GM23338 (cell line): ENCODE measurements around the gene CDKAL1. TPM values are rescaled to one million over a fixed set of nuclear protein-coding genes. Genes with fewer than 3 reads are reported as not detected.
A peak's percentile ranks its signal among the peaks of the same experiment; 100 is the strongest.

Experiments used
- ATAC-seq: fragments of 200-7000 bp; cut with Tn5 transposase; 3 replicates; pipeline ENCODE4 v1.9.1; 2020
- DNase-seq: peaks from one replicate; pipeline ENCODE4 v3.0.0-alpha.2; 2015; ENCODE audit warnings: low spot score
- H2AFZ ChIP-seq: fragments of 200-600 bp; sonication (generic); 2 replicates; pipeline ENCODE4 v1.8.0; 2016; ENCODE audit warnings: antibody characterized with exemption, mild to moderate bottlenecking, moderate library complexity
- H3F3A ChIP-seq: fragments of 200-600 bp; sonication (generic); replicated peaks from 2 replicates; pipeline ENCODE4 v1.8.0; 2017; ENCODE audit warnings: antibody characterized with exemption, mixed run types, low read depth
- H3K27ac ChIP-seq: fragments of 200-600 bp; sonication (generic); 2 replicates; pipeline ENCODE4 v1.6.1; 2016; ENCODE audit warnings: low read depth
- H3K27me3 ChIP-seq: fragments of 200-600 bp; sonication (generic); 2 replicates; pipeline ENCODE4 v1.8.0; 2016; ENCODE audit warnings: mild to moderate bottlenecking, mixed run types, moderate library complexity; ENCODE audit not compliant: insufficient read depth
- H3K36me3 ChIP-seq: fragments of 200-600 bp; sonication (generic); 2 replicates; pipeline ENCODE4 v1.8.0; 2016; ENCODE audit warnings: mild to moderate bottlenecking; ENCODE audit not compliant: insufficient read depth
- H3K4me1 ChIP-seq: fragments of 200-600 bp; sonication (generic); 2 replicates; pipeline ENCODE4 v1.8.0; 2016; ENCODE audit warnings: mild to moderate bottlenecking, moderate library complexity; ENCODE audit not compliant: insufficient read depth
- H3K4me2 ChIP-seq: fragments of 200-600 bp; sonication (generic); 2 replicates; pipeline ENCODE4 v1.7.1; 2017; ENCODE audit warnings: mixed run types
- H3K4me3 ChIP-seq: fragments of 200-600 bp; sonication (generic); 2 replicates; pipeline ENCODE4 v1.6.1; 2016; ENCODE audit warnings: mixed run types
- H3K79me2 ChIP-seq: fragments of 200-600 bp; sonication (generic); replicated peaks from 2 replicates; pipeline ENCODE4 v1.8.0; 2017; ENCODE audit warnings: mild to moderate bottlenecking; ENCODE audit not compliant: insufficient read depth
- H3K9me2 ChIP-seq: fragments of 200-600 bp; sonication (generic); 2 replicates; pipeline ENCODE4 v1.8.0; 2017; ENCODE audit not compliant: insufficient read depth
- H4K20me1 ChIP-seq: fragments of 200-600 bp; sonication (generic); replicated peaks from 2 replicates; pipeline ENCODE4 v1.8.0; 2017; ENCODE audit warnings: mild to moderate bottlenecking; ENCODE audit not compliant: insufficient read depth
- H3K27ac Mint-ChIP-seq: 2 replicates; pipeline ENCODE4 v1.8.0; 2020; ENCODE audit warnings: inconsistent platforms, mild to moderate bottlenecking, moderate library complexity, mixed read lengths
- H3K27me3 Mint-ChIP-seq: 3 replicates; pipeline ENCODE4 v1.8.0; 2022; ENCODE audit warnings: low read depth, mild to moderate bottlenecking, moderate library complexity, mixed read lengths, inconsistent platforms; ENCODE audit not compliant: insufficient read depth, poor library complexity
- H3K36me3 Mint-ChIP-seq: 3 replicates; pipeline ENCODE4 v1.8.0; 2021; ENCODE audit warnings: low read depth, mild to moderate bottlenecking, inconsistent platforms, moderate library complexity, mixed read lengths
- H3K4me1 Mint-ChIP-seq: 3 replicates; pipeline ENCODE4 v1.8.0; 2020; ENCODE audit warnings: mild to moderate bottlenecking, inconsistent platforms, mixed read lengths
- H3K4me3 Mint-ChIP-seq: 3 replicates; pipeline ENCODE4 v1.8.0; 2021; ENCODE audit warnings: moderate library complexity, mild to moderate bottlenecking, inconsistent platforms, mixed read lengths
- H3K9me3 Mint-ChIP-seq: 3 replicates; pipeline ENCODE4 v1.8.0; 2020; ENCODE audit warnings: moderate library complexity, mild to moderate bottlenecking, inconsistent platforms, mixed read lengths
- CREB1 ChIP-seq: fragments of 250-450 bp; sonication (Bioruptor Pico); IDR thresholded peaks from 2 replicates; pipeline ENCODE4 v1.5.0; 2020; ENCODE audit warnings: low read depth, mild to moderate bottlenecking, moderate library complexity
- EZH2phosphoT487 ChIP-seq: fragments of 200-600 bp; sonication (generic); IDR thresholded peaks from one replicate; pipeline ENCODE4 v1.8.1; 2018; ENCODE audit warnings: antibody characterized with exemption; ENCODE audit not compliant: unreplicated experiment
- JUNB ChIP-seq: IDR thresholded peaks from one replicate; pipeline ENCODE4 v1.6.1; 2016; ENCODE audit warnings: antibody characterized with exemption; ENCODE audit not compliant: unreplicated experiment
- NANOG ChIP-seq: IDR thresholded peaks from 2 replicates; pipeline ENCODE4 v1.6.1; 2016; ENCODE audit warnings: antibody characterized with exemption, borderline replicate concordance
- REST ChIP-seq: IDR thresholded peaks from one replicate; pipeline ENCODE4 v1.6.1; 2018; ENCODE audit warnings: antibody characterized with exemption; ENCODE audit not compliant: unreplicated experiment
- STAT1 ChIP-seq: IDR thresholded peaks from one replicate; pipeline ENCODE4 v1.6.1; 2016; ENCODE audit warnings: antibody characterized with exemption; ENCODE audit not compliant: unreplicated experiment
- ZNF114 ChIP-seq: fragments of 250-450 bp; sonication (Bioruptor Pico); IDR thresholded peaks from 2 replicates; pipeline ENCODE4 v1.5.0; 2020; ENCODE audit warnings: mild to moderate bottlenecking, moderate library complexity
- ZNF331 ChIP-seq: fragments of 250-450 bp; sonication (Bioruptor Pico); IDR thresholded peaks from 2 replicates; pipeline ENCODE4 v1.5.0; 2020; ENCODE audit warnings: low read depth, mild to moderate bottlenecking, moderate library complexity
- polyA plus RNA-seq: library from polyadenylated mRNA; unstranded; fragments of >200 nt; fragmentation: Nextera tagmentation; extraction: Ambion mirVana; gene quantifications from 2 replicates; pipeline ENCODE4 v1.2.1, GENCODE V29; 2016
- total RNA-seq: library from RNA; depleted of rRNA; stranded (reverse); fragments of >200 nt; shearing (Covaris generic); gene quantifications from 2 replicates; pipeline ENCODE4 v1.2.3, GENCODE V29; 2014

The CDKAL1 gene
- total and polyA plus RNA-seq, 2 experiments from 2014 or later = 17.8 to 35.0 TPM

- H3K27ac Mint-ChIP-seq = peak overlapping the region; percentile 84
- H3F3A ChIP-seq = no peaks in the 10 kb centered on the region
- H4K20me1 ChIP-seq = no peaks in the 10 kb centered on the region
- no peaks in the 10 kb centered on the region for H3K27me3 ChIP-seq
- peaks cover 5% of the 10 kb centered on the region for H3K4me1 ChIP-seq
- H3K79me2 ChIP-seq = no peaks in the 10 kb centered on the region
- no peak overlapping the region for H2AFZ ChIP-seq
- H3K36me3 Mint-ChIP-seq = no peaks in the 10 kb centered on the region
- no peak for ATAC-seq
- no peak overlapping the region for H3K4me2 ChIP-seq
- H3K4me3 Mint-ChIP-seq = no peak overlapping the region
- H3K27ac ChIP-seq = no peak overlapping the region
- H3K36me3 ChIP-seq = no peaks in the 10 kb centered on the region
- DNase-seq = no peak
- H3K27me3 Mint-ChIP-seq = no peaks in the 10 kb centered on the region
- no peak overlapping the region for H3K4me3 ChIP-seq
- no peaks in the 10 kb centered on the region; the same call in 2 of the 3 replicates for H3K9me3 Mint-ChIP-seq
- TF ChIP-seq JUNB (no peak), NANOG (no peak), ZNF331 (CRISPR knock-in tag) (no peak), STAT1 (no peak)
- H3K9me2 ChIP-seq = 0 out of 2 replicates have a peak, but pooled peaks cover 3% of the 10 kb centered on the region
- H3K4me1 Mint-ChIP-seq = peaks cover 11% of the 10 kb centered on the region; the same call in 2 of the 3 replicates
These were observed 639.4 kb downstream of the CDKAL1 start for GRCh38 chr6:21173678-21174077.

- Histone ChIP-seq H3K4me3 (no peak overlapping the region), H3K9me2 (0 out of 2 replicates have a peak, but pooled peaks cover 3% of the 10 kb centered on the region), H3K4me2 (no peak overlapping the region), H3F3A (no peaks in the 10 kb centered on the region), H3K79me2 (no peaks in the 10 kb centered on the region), H2AFZ (no peak overlapping the region), H3K27me3 (no peaks in the 10 kb centered on the region), H3K36me3 (peaks cover 5% of the 10 kb centered on the region; the same call in 1 of the 2 replicates), H3K4me1 (peaks cover 5% of the 10 kb centered on the region), H4K20me1 (no peaks in the 10 kb centered on the region), H3K27ac (no peak overlapping the region)
- Mint-ChIP-seq H3K4me1 (peaks cover 11% of the 10 kb centered on the region; the same call in 2 of the 3 replicates), H3K27ac (no peak overlapping the region), H3K36me3 (peaks cover 13% of the 10 kb centered on the region), H3K9me3 (peaks cover 15% of the 10 kb centered on the region), H3K4me3 (no peak overlapping the region), H3K27me3 (no peaks in the 10 kb centered on the region)
- ATAC-seq = no peak
- TF ChIP-seq CREB1 (CRISPR knock-in tag) = no peak
- no peak for TF ChIP-seq NANOG
- no peak for DNase-seq
These were observed 641.9 kb downstream of the CDKAL1 start for GRCh38 chr6:21176197-21176596.

GRCh38 chr6:21180155-21180554 lies 645.9 kb downstream of the CDKAL1 start:
- no peak overlapping the region for H3K4me3 ChIP-seq
- no peaks in the 10 kb centered on the region for H3K9me2 ChIP-seq
- no peak for DNase-seq
- no peaks in the 10 kb centered on the region for H4K20me1 ChIP-seq
- peaks cover 4% of the 10 kb centered on the region for H3K27me3 Mint-ChIP-seq
- H3K4me1 Mint-ChIP-seq = peaks cover 22% of the 10 kb centered on the region
- no peaks in the 10 kb centered on the region for H3K27me3 ChIP-seq
- H3K9me3 Mint-ChIP-seq = peaks cover 21% of the 10 kb centered on the region
- no peak overlapping the region for H3K27ac ChIP-seq
- TF ChIP-seq ZNF331 (CRISPR knock-in tag) (no peak), CREB1 (CRISPR knock-in tag) (no peak), REST (no peak), EZH2phosphoT487 (no peak), JUNB (no peak), ZNF114 (CRISPR knock-in tag) (no peak)
- H3K4me3 Mint-ChIP-seq = no peak overlapping the region
- no peaks in the 10 kb centered on the region for H3F3A ChIP-seq
- peaks cover 5% of the 10 kb centered on the region; the same call in 1 of the 2 replicates for H3K36me3 ChIP-seq
- no peak overlapping the region for H3K4me2 ChIP-seq
- ATAC-seq = no peak
- peaks cover 31% of the 10 kb centered on the region for H3K4me1 ChIP-seq
- no peaks in the 10 kb centered on the region for H3K79me2 ChIP-seq
- no peak overlapping the region for H2AFZ ChIP-seq
- no peak overlapping the region for H3K27ac Mint-ChIP-seq
- H3K36me3 Mint-ChIP-seq = peaks cover 28% of the 10 kb centered on the region
